GM13976 (cell line): ENCODE results near the gene CLDN2.
"Not testable (repeated sequence)": the region's sequence is repeated elsewhere in the genome, so short reads cannot be mapped to it uniquely, and the experiment has no call there.

Experiments
- DNase-seq: peaks from one replicate; pipeline ENCODE4 v3.0.0; 2012; ENCODE audit warnings: low spot score
- in situ Hi-C: fragments of 300-500 bp; cut with MboI; formaldehyde crosslinking; loops from one replicate; pipeline ENCODE4 v1.12.0; 2022; ENCODE audit warnings: low sequenced_read_pairs, mixed read lengths, inconsistent platforms; ENCODE audit not compliant: unreplicated experiment
- TF ChIP-seq, protein P1 (sequence below): IDR thresholded peaks from 2 replicates; pipeline ENCODE4 v1.5.1; 2012; ENCODE audit warnings: borderline replicate concordance, mild to moderate bottlenecking; ENCODE audit not compliant: insufficient read depth; ENCODE audit errors: extremely low read depth, missing control alignments, control extremely low read depth

Gene CLDN2

DNA sequence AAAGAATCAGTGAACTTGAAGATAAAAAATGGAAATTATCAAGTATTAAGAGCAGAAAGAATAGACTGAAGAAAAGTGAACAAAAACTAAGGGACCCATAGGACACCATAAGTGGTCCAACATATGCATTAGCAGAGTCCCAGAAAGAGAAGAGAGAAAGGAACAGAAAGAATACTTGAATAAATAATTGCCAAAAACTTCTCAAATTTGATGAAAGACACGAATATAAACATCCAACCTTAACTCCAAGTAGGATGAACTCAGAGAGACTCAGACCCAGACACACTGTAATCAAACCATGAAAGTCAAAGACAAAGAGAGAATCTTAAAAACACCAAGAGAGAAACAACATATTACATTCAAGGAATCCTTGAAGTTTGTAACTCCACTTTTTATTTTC is 44.1 kb downstream of the CLDN2 start:
- TF ChIP-seq, protein P1, sequence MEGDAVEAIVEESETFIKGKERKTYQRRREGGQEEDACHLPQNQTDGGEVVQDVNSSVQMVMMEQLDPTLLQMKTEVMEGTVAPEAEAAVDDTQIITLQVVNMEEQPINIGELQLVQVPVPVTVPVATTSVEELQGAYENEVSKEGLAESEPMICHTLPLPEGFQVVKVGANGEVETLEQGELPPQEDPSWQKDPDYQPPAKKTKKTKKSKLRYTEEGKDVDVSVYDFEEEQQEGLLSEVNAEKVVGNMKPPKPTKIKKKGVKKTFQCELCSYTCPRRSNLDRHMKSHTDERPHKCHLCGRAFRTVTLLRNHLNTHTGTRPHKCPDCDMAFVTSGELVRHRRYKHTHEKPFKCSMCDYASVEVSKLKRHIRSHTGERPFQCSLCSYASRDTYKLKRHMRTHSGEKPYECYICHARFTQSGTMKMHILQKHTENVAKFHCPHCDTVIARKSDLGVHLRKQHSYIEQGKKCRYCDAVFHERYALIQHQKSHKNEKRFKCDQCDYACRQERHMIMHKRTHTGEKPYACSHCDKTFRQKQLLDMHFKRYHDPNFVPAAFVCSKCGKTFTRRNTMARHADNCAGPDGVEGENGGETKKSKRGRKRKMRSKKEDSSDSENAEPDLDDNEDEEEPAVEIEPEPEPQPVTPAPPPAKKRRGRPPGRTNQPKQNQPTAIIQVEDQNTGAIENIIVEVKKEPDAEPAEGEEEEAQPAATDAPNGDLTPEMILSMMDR = no peak
- in situ Hi-C loops = no loop called here
- no peak for DNase-seq

DNA sequence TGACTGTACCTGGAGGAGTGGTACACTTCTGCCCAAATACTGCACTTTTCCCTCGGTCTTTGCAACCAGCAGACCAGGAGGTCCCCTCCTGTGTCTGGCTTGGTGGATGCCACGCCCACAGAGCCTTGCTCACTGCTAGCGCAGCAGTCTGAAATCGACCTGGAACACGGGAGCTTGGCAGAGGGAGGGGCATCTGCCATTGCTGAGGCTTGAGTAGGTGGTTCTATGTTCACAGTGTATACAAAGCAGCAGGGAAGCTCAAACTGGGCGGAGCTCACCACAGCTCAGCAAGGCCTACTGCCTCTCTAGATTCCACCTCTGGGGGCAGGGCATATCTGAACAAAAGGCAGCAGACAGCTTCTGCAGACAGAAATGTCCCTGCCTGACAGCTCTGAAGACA is 46.3 kb downstream of the CLDN2 start:
- DNase-seq, in situ Hi-C loops: not testable (repeated sequence)

DNA sequence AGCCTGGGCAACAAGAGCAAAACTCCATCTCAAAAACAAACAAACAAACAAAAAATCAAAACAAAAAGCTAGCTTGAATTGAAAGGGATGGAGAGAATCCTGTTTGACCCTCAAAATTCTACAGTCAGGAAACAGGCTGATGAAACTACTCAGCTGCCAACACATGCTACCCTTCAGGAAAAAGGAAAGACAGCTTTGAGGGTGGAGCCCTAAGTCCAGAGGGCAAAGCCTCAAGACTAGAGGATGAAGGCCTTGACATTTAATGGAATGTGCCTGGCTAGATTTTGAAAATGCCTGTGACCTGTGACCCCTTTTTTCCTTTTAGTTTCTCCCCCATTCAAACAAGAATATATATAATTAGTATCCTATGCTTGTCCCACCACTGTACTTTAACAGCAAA is 52.7 kb downstream of the CLDN2 start:
- DNase-seq = no peak
- TF ChIP-seq, protein P1 = no peak
- in situ Hi-C loops = no loop called here

DNA sequence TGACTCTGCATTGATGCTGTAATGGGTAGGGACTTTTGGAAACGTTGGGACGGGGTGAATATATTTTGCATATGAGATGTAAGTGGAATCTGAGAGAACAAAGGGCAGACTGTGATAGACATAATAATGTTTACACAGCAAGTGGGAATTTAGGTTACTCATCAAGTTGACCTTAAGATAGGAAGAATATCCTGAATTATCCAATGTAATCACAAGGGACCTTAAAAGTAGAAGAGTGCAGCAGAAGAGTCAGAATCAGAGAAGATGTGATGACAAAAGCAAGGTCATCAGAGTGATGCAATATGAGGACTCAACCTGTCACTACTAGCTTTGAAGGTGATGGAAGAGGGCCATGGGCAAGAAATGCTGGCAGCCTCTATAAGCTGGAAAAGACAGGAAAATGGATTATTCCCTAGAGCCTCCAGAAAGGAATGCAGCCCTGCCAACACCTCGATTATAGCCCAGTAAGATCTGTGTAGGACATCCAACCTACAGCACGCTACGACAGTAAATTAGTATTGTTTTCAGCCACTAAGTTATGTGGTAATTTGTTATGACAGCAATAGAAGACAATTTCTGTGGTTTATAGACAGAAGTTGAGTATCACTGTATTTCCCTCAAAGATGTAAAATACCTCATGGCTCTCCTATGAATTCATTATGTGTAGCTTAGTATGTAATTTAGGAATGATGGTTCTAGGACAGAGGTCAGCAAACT is 53.4 kb downstream of the CLDN2 start:
- TF ChIP-seq, protein P1 = no peak
- in situ Hi-C loops = no loop called here
- no peak for DNase-seq

DNA sequence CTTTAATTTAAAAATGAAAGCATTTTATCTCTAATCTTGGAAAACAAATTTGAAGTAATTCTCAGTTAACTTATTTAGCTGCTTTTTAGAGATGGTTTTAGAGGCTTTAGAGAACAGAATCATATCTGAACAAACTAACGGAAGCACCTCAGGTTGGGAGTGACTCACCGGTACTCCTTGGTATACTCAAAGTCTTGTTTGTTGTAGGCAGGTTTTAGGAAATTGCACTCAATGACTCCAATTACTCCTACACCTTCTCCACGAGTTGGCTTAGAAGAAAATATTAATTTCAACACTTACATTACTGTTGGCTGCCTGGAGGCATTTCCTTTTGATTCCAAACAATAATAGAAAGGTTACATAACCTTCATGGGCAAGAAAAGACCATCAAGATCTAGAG is 56.2 kb downstream of the CLDN2 start:
- TF ChIP-seq, protein P1 = no peak
- no peak for DNase-seq
- in situ Hi-C loops = no loop called here
